Mesenchymal stem cell (in vitro differentiated cells and primary cell): ENCODE measurements around the gene SLC28A2.
"Not testable (repeated sequence)": the region's sequence is repeated elsewhere in the genome, so short reads cannot be mapped to it uniquely, and the experiment has no call there.

Experiments
- DNase-seq: peaks from one replicate; pipeline ENCODE4 v3.0.0-alpha.2; 2013
- H2AFZ ChIP-seq: one replicate; pipeline ENCODE4 v1.6.1; 2013; ENCODE audit warnings: low read depth, mild to moderate bottlenecking, control low read depth, inconsistent platforms, low read length, moderate library complexity
- H2AK5ac ChIP-seq: 2 replicates; pipeline ENCODE4 v1.6.1; 2013; ENCODE audit warnings: low read length, moderate library complexity, mild to moderate bottlenecking, inconsistent platforms; ENCODE audit not compliant: severe bottlenecking
- H2BK120ac ChIP-seq: one replicate; pipeline ENCODE4 v1.6.1; 2013; ENCODE audit warnings: low read depth, mild to moderate bottlenecking, inconsistent platforms, low read length, moderate library complexity
- H2BK12ac ChIP-seq, 2 experiments: one replicate each; pipeline ENCODE4 v1.6.1; 2013; ENCODE audit warnings: inconsistent platforms in 2 of 2, low read length in 2 of 2, mild to moderate bottlenecking in 2 of 2, moderate library complexity in 2 of 2, control low read depth in 1 of 2
- H2BK15ac ChIP-seq: one replicate; pipeline ENCODE4 v1.6.1; 2013; ENCODE audit warnings: mild to moderate bottlenecking, low read depth, inconsistent platforms; ENCODE audit not compliant: poor library complexity, severe bottlenecking
- H2BK5ac ChIP-seq: 2 replicates; pipeline ENCODE4 v1.6.1; 2013; ENCODE audit warnings: low read depth, mild to moderate bottlenecking, low read length, control low read depth, inconsistent platforms; ENCODE audit not compliant: poor library complexity, severe bottlenecking
- H3K14ac ChIP-seq, 2 experiments: one replicate each; pipeline ENCODE4 v1.6.1; 2013; ENCODE audit warnings: inconsistent platforms in 2 of 2, low read length in 2 of 2, control low read depth in 1 of 2, mild to moderate bottlenecking in 1 of 2, moderate library complexity in 1 of 2
- H3K18ac ChIP-seq, 2 experiments: one replicate each; pipeline ENCODE4 v1.6.1; 2013; ENCODE audit warnings: inconsistent platforms in 2 of 2, low read length in 2 of 2, control low read depth in 1 of 2, low read depth in 1 of 2, mild to moderate bottlenecking in 1 of 2
- H3K23ac ChIP-seq, 2 experiments: one replicate each; pipeline ENCODE4 v1.6.1; 2013; ENCODE audit warnings: inconsistent platforms in 2 of 2, low read length in 2 of 2, mild to moderate bottlenecking in 2 of 2, moderate library complexity in 2 of 2, control low read depth in 1 of 2
- H3K27ac ChIP-seq: 2 replicates; pipeline ENCODE4 v1.5.1; 2013; ENCODE audit warnings: mild to moderate bottlenecking, moderate library complexity, low read length, control low read depth, inconsistent platforms; ENCODE audit not compliant: poor library complexity, severe bottlenecking
- H3K27me3 ChIP-seq, 2 experiments: 2 replicates each; pipeline versions ENCODE4 v1.6.1 to v1.7.0; 2013; ENCODE audit warnings: low read length in 2 of 2, mild to moderate bottlenecking in 2 of 2, moderate library complexity in 2 of 2, control low read depth in 1 of 2, inconsistent platforms in 1 of 2; ENCODE audit not compliant: control insufficient read depth in 1 of 2, insufficient read depth in 1 of 2
- H3K36me3 ChIP-seq, 2 experiments: 2 replicates each; pipeline versions ENCODE4 v1.6.1 to v1.7.0; 2013; ENCODE audit warnings: low read length in 2 of 2, control low read depth in 1 of 2, inconsistent platforms in 1 of 2, low read depth in 1 of 2, mild to moderate bottlenecking in 1 of 2; ENCODE audit not compliant: insufficient read depth in 2 of 2, control insufficient read depth in 1 of 2
- H3K4ac ChIP-seq, 2 experiments: one replicate each; pipeline ENCODE4 v1.6.1; 2013; ENCODE audit warnings: inconsistent platforms in 2 of 2, low read length in 2 of 2, mild to moderate bottlenecking in 2 of 2, moderate library complexity in 2 of 2, control low read depth in 1 of 2, low read depth in 1 of 2
- H3K4me1 ChIP-seq: 2 replicates; pipeline ENCODE4 v1.6.1; 2013; ENCODE audit warnings: low read depth, low read length, control low read depth; ENCODE audit not compliant: control insufficient read depth, insufficient read depth
- H3K4me2 ChIP-seq: 2 replicates; pipeline ENCODE4 v1.6.1; 2013; ENCODE audit warnings: low read length, mild to moderate bottlenecking, inconsistent platforms; ENCODE audit not compliant: poor library complexity, severe bottlenecking
- H3K4me3 ChIP-seq, 2 experiments: 2 replicates each; pipeline versions ENCODE4 v1.5.1 to v1.7.0; 2013; ENCODE audit warnings: low read length in 2 of 2, mild to moderate bottlenecking in 2 of 2, control low read depth in 1 of 2, low read depth in 1 of 2; ENCODE audit not compliant: insufficient read depth in 1 of 2
- H3K79me1 ChIP-seq: replicated peaks from 2 replicates; pipeline ENCODE4 v1.6.1; 2013; ENCODE audit warnings: mild to moderate bottlenecking, control low read depth, low read length, inconsistent platforms; ENCODE audit not compliant: poor library complexity, severe bottlenecking
- H3K9ac ChIP-seq: 2 replicates; pipeline ENCODE4 v1.7.0; 2013; ENCODE audit warnings: mild to moderate bottlenecking, low read length, moderate library complexity
- H3K9me3 ChIP-seq: 2 replicates; pipeline ENCODE4 v1.7.0; 2013; ENCODE audit warnings: mild to moderate bottlenecking, low read length; ENCODE audit not compliant: control insufficient read depth
- H4K8ac ChIP-seq: one replicate; pipeline ENCODE4 v1.6.1; 2013; ENCODE audit warnings: inconsistent platforms, mild to moderate bottlenecking, low read length, moderate library complexity
- H4K91ac ChIP-seq: one replicate; pipeline ENCODE4 v1.6.1; 2013; ENCODE audit warnings: mild to moderate bottlenecking, low read length, inconsistent platforms
- WGBS: methylation state at CpG from one replicate; pipeline ENCODE4 v1.1.7; 2013; ENCODE audit warnings: mixed read lengths; 5-methylcytosine and 5-hydroxymethylcytosine counted together

SLC28A2 gene

DNA sequence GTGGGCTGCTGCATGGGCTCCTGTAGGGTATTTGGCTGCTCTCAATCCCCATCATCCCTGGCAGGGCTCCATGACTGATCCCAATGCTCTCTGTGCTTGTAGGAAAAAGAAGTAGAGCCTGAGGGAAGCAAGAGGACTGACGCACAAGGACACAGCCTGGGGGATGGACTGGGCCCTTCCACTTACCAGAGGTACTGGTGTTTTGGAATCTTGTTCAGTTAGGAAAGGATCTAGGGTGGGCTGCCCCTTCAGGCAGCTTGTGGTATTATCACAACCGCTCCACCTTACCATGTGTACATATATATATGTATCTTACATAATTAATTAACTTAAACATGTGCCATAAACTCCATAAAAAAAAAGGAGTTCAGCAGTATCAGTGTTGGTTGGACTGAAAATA is 1.3 kb downstream of the SLC28A2 start:
- H3K4ac ChIP-seq, result no peak overlapping the region
- H3K14ac ChIP-seq, result no peak overlapping the region
- no peak overlapping the region for H3K27ac ChIP-seq
- H2BK12ac ChIP-seq, result no peak overlapping the region
- DNase-seq, result no peak
- H3K36me3 ChIP-seq, result no peaks in the 10 kb centered on the region
- no peak overlapping the region for H3K9ac ChIP-seq
- no peak overlapping the region for H3K18ac ChIP-seq
- no peak overlapping the region for H2BK120ac ChIP-seq
- no peaks in the 10 kb centered on the region for H3K79me1 ChIP-seq
- no peak overlapping the region for H2BK5ac ChIP-seq
- no peak overlapping the region for H2AFZ ChIP-seq
- H3K4me2 ChIP-seq, result no peak overlapping the region
- no peaks in the 10 kb centered on the region for H3K9me3 ChIP-seq
- no peaks in the 10 kb centered on the region for H3K4me1 ChIP-seq
- WGBS, result 83% methylated on average over 1 of the region's 2 CpGs
- H2BK15ac ChIP-seq, result no peak overlapping the region
- H4K91ac ChIP-seq, result no peak overlapping the region
- H3K4me3 ChIP-seq, result no peak overlapping the region
- no peak overlapping the region for H4K8ac ChIP-seq
- H3K23ac ChIP-seq, result no peak overlapping the region
- H3K27me3 ChIP-seq, result no peaks in the 10 kb centered on the region
- H2AK5ac ChIP-seq, result no peak overlapping the region

DNA sequence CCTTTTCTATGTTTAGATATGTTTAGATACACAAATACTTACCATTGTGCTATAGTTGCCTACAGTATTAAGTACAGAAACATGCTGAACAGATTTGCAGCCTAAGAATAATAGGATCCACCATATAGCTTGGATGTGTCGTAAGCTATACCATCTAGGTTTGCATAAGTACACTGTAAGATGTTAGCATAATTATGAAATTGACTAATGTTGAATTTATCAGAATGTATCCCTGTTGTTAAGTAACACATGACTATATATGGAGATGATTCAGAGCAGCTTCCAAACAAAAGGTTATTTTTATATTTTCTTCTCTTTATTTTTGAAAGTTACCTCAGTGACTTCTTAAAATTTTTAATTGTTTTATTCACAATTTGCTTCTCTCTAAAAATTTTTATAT is 2.4 kb downstream of the SLC28A2 start:
- no peak overlapping the region for H3K23ac ChIP-seq
- no peak overlapping the region for H3K4me3 ChIP-seq
- H3K36me3 ChIP-seq, result no peaks in the 10 kb centered on the region
- no peak overlapping the region for H3K14ac ChIP-seq
- no peak overlapping the region for H4K91ac ChIP-seq
- H3K9me3 ChIP-seq, result no peaks in the 10 kb centered on the region
- no peaks in the 10 kb centered on the region for H3K27me3 ChIP-seq
- no peak overlapping the region for H3K9ac ChIP-seq
- H2BK120ac ChIP-seq, result no peak overlapping the region
- no peak overlapping the region for H3K18ac ChIP-seq
- no peaks in the 10 kb centered on the region for H3K4me1 ChIP-seq
- no peak overlapping the region for H2AK5ac ChIP-seq
- no peak overlapping the region for H2BK15ac ChIP-seq
- H2AFZ ChIP-seq, result no peak overlapping the region
- no peak overlapping the region for H3K4me2 ChIP-seq
- H3K4ac ChIP-seq, result no peak overlapping the region
- no peak overlapping the region for H3K27ac ChIP-seq
- H2BK12ac ChIP-seq, result no peak overlapping the region
- WGBS, result no CpG with 5 or more reads among the region's 1 CpG
- no peak overlapping the region for H2BK5ac ChIP-seq
- DNase-seq, result no peak
- no peaks in the 10 kb centered on the region for H3K79me1 ChIP-seq
- H4K8ac ChIP-seq, result no peak overlapping the region

DNA sequence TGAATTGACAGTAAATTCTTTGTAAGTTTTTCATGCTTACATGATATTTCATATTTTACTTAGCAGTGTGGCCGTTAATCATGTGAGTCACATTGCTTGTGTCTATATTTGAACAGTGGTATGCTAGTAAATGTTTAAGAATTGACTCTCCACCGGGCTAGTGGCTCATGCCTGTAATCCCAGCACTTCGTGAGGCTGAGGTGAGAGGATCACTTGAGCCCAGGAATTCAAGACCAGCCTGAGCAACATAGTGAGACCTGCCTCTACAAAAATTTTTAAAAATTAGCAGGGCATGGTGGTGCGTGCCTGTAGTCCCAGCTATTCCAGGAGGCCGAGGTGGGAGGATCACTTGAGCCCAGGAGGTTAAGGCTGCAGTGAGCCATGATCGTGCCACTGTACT is 2.8 kb downstream of the SLC28A2 start:
- not testable (repeated sequence) for H3K4me1 ChIP-seq, H4K91ac ChIP-seq, H3K4me2 ChIP-seq, H3K4ac ChIP-seq, H3K79me1 ChIP-seq, H3K14ac ChIP-seq, H2AFZ ChIP-seq, H2BK5ac ChIP-seq, H3K9ac ChIP-seq, H2BK120ac ChIP-seq, DNase-seq, H3K27me3 ChIP-seq, H2BK12ac ChIP-seq, H4K8ac ChIP-seq, H2AK5ac ChIP-seq, H2BK15ac ChIP-seq, H3K4me3 ChIP-seq, H3K9me3 ChIP-seq, H3K23ac ChIP-seq, H3K18ac ChIP-seq, H3K27ac ChIP-seq, H3K36me3 ChIP-seq
- 36% methylated on average over 6 of the region's 6 CpGs for WGBS

DNA sequence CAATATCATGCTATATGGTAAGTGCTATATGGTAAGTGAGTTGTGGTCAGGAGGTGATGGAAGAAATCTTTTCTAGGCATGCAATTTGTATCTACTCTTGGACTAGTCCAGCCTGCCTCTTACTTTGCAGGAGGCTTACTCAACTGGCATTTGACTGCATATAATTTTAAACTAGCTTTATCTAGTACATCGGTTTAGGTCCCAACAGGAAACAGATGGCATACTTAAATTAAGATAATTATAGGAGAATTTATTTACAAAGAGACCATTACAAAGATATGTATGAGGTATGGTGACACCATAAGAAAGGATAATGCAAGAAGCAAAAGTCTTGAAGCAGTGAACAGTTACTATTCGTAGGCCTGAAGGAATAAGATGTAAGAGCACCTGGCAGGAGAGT is 7.8 kb downstream of the SLC28A2 start:
- H2BK15ac ChIP-seq, result no peak overlapping the region
- H3K4me3 ChIP-seq, result no peak overlapping the region
- no peak overlapping the region for H2BK5ac ChIP-seq
- peaks cover 0 to 4% of the 10 kb centered on the region in 2 experiments for H3K27me3 ChIP-seq
- no peak overlapping the region for H3K23ac ChIP-seq
- H4K91ac ChIP-seq, result no peak overlapping the region
- no peaks in the 10 kb centered on the region for H3K9me3 ChIP-seq
- no peak overlapping the region for H2AFZ ChIP-seq
- H2AK5ac ChIP-seq, result no peak overlapping the region
- H3K18ac ChIP-seq, result no peak overlapping the region
- no peak overlapping the region for H3K9ac ChIP-seq
- H2BK120ac ChIP-seq, result no peak overlapping the region
- no peaks in the 10 kb centered on the region for H3K4me1 ChIP-seq
- H3K4me2 ChIP-seq, result no peak overlapping the region
- H3K79me1 ChIP-seq, result no peaks in the 10 kb centered on the region
- no peaks in the 10 kb centered on the region for H3K36me3 ChIP-seq
- WGBS, result 80% methylated on average over 1 of the region's 2 CpGs
- H4K8ac ChIP-seq, result no peak overlapping the region
- DNase-seq, result no peak
- no peak overlapping the region for H3K27ac ChIP-seq
- H3K4ac ChIP-seq, result no peak overlapping the region
- no peak overlapping the region for H3K14ac ChIP-seq
- H2BK12ac ChIP-seq, result no peak overlapping the region
